ENCODE measurements around the gene RALGPS1.

The RALGPS1 gene

DNA sequence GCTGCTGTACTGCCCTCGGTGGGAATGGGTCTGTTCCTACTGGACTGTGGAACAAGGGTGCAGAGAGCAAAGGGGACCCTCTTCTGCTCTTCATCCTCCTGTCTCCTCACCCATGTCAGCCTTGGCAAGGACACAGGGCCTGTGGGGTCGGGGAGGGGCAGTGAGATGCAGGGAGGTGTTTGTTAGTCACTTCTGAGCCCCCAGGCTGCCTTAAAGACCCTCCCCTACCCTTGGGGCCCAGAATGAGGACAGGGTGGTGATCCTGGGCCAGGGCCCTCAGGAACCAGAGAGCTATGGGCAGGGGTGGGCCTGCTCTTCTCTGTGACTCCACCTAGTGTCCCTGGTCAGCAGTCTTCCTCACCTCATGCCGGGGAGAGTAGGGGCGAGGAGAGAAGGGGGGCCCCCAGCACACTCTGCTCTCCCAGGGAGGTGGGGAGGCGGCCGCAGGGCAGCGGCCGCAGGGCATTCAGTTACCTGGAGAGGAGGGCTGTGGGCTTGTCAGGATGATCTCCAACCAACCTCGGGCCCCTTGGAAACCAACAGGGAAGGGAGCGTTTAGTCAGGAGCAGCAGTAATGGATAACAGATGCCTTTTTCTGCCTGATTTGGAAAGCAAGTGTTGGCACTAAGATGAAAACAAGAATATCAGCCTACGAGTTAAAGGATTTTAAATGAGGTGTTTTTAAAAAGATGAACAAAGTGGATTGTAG lies 288.0 kb downstream of the RALGPS1 start:
- H3K4me3 ChIP-seq: no peak overlapping the region
- no peak overlapping the region for H3K9ac ChIP-seq
- TF ChIP-seq Cebpa-rat (IDR thresholded peaks at IDR 0.05): no peak
- H3K4me2 ChIP-seq: no peak overlapping the region
- no peak overlapping the region for H3K27ac ChIP-seq
- H4K20me1 ChIP-seq: peaks cover 0 to 38% (median 0%) of the 10 kb centered on the region in 11 experiments; a peak in 4 of 22 replicates
- peaks cover 0 to 27% (median 0%) of the 10 kb centered on the region in 11 experiments; a peak in 4 of 22 replicates for H3K27me3 ChIP-seq
- no peaks in the 10 kb centered on the region for H3K36me3 ChIP-seq
- no peaks in the 10 kb centered on the region for H3K9me3 ChIP-seq (replicated peaks in 1 of 11)
- H3K4me1 ChIP-seq: peaks cover 0 to 15% (median 5%) of the 10 kb centered on the region in 10 experiments; a peak in 5 of 20 replicates

DNA sequence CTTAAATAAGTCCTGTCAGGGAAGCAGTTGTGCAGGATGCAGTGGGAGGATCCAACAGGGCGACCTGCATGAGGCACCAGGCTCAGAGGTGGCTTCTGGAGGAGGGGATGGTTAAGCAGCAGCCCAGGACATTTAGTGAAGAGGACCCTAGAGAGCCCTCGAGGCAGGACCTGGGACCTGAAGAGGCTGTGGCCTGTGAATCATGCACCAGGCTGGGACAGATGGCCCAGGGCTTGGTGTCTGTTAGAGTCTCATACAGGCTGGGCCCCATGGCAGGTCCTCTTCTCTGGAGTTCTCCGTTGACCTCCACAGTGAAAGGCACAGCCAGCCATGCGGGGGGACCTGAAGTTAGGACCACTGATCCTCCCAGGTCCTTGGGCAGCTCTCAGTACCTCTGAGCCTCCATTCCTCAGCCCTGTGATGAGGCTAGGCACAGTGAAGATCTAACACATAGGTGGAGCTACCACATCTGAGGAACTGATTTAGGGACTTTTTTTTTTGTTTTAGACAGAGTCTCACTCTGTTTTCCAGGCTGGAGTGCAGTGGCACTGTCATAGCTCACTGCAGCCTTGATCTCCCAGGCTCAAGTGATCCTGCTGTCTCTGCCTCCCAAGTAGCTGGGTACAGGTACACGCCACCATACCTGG lies 289.2 kb downstream of the RALGPS1 start:
- H3K9ac ChIP-seq: no peak overlapping the region
- peaks cover 0 to 30% (median 0%) of the 10 kb centered on the region in 11 experiments; a peak in 4 of 22 replicates for H4K20me1 ChIP-seq
- H3K4me3 ChIP-seq: no peak overlapping the region
- peaks cover 0 to 3% (median under 1%) of the 10 kb centered on the region in 10 experiments; a peak in 4 of 20 replicates for H3K4me1 ChIP-seq
- no peak overlapping the region for H3K27ac ChIP-seq
- no peaks in the 10 kb centered on the region for H3K36me3 ChIP-seq
- H3K4me2 ChIP-seq: no peak overlapping the region
- TF ChIP-seq Cebpa-rat (IDR thresholded peaks at IDR 0.05): no peak
- H3K9me3 ChIP-seq (replicated peaks in 1 of 11): no peaks in the 10 kb centered on the region
- peaks cover 0 to 15% (median 0%) of the 10 kb centered on the region in 11 experiments; a peak in 4 of 22 replicates for H3K27me3 ChIP-seq

DNA sequence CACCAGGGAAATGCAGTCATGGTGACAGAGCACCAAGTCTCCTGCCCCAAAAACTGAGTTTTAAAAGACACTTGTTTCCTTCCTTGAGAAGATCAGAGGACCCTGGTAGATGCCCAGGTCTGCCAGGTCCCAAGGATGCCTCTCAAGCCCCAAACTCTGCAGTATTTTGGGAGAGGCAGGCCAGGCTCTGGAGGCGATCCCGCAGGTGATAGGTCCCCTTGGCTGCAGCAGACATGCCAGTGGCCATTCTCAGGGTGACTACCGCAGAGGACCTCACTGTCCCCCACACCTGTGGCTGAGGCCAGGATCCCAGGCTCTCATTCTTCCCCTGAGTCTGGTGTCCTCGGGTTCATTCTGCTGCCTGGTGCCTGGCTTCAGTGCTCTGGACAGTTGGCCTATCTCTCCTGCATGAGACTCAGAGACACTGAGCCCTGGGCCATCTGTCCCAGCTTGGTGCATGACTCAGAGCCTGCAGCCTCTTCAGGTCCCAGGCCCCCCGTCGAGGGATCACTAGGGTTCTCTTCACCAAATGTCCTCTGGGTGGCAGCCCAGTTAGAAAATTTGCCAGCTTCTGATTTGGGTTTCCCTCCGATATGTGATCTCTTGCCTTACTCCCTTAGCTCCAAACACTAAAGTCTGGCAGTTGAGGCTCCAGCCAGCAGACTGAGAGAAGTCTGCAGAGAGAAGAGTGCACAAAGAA lies 290.3 kb downstream of the RALGPS1 start:
- peaks cover 0 to 6% (median 1%) of the 10 kb centered on the region in 10 experiments; a peak in 14 of 20 replicates for H3K4me1 ChIP-seq
- H3K9me3 ChIP-seq (replicated peaks in 1 of 11): no peaks in the 10 kb centered on the region
- H3K4me3 ChIP-seq: no peak overlapping the region
- H3K36me3 ChIP-seq: no peaks in the 10 kb centered on the region
- peaks cover 0 to 14% (median 0%) of the 10 kb centered on the region in 11 experiments; a peak in 4 of 22 replicates for H3K27me3 ChIP-seq
- H3K9ac ChIP-seq: no peak overlapping the region
- H3K4me2 ChIP-seq: no peak overlapping the region
- TF ChIP-seq Cebpa-rat (IDR thresholded peaks at IDR 0.05): no peak
- H4K20me1 ChIP-seq: peaks cover 0 to 26% (median 0%) of the 10 kb centered on the region in 11 experiments; a peak in 3 of 22 replicates
- no peak overlapping the region for H3K27ac ChIP-seq

DNA sequence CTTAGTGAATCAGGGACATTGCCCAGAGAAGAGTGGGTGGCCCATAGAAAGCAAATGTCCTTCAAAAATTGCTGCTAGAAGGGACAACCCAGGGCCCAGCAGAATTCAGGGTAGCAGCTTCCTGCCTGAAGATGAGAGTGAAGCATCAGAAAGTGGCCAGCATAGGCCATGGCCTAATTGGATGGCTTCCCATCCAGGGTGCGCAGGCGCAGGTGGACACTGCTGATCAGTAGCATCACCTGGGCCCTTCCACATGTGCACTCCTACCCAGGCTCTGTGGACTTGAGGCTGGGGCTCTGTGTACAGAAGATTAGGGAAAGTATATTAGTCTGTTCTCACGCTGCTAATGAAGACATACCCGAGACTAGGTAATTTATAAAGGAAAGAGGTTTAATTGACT lies 291.4 kb downstream of the RALGPS1 start:
- Histone ChIP-seq H3K4me3 (no peak overlapping the region), H3K9me3 (replicated peaks in 1 of 11) (no peaks in the 10 kb centered on the region), H3K36me3 (no peaks in the 10 kb centered on the region), H3K27ac (no peak overlapping the region), H3K4me1 (peaks cover 4 to 14% (median 11%) of the 10 kb centered on the region in 10 experiments; a peak in 19 of 20 replicates), H3K27me3 (peaks cover 0 to 11% (median 0%) of the 10 kb centered on the region in 11 experiments; a peak in 5 of 22 replicates), H3K9ac (no peak overlapping the region), H3K4me2 (no peak overlapping the region), H4K20me1 (peaks cover 0 to 30% (median under 1%) of the 10 kb centered on the region in 11 experiments; a peak in 6 of 22 replicates)
- TF ChIP-seq Cebpa-rat (IDR thresholded peaks at IDR 0.05): no peak

DNA sequence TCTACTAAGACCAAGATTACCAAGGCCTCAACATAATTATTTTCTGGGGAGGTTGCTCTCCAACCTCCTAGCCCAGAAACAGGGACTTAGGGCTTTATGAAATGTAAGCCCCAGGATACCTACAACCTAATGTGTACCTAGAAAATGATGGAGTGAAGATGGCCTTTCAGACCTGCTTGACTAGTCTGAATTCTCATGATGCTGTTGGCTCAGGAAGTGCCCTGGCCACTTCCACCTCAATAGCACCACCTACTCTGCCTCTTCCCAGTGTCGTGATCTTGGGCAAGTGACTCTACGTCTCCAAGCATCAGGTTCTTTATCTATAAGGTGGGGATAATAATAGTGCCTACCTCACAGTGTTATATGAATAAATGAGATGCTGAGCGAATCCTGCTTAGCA lies 292.1 kb downstream of the RALGPS1 start:
- Histone ChIP-seq H3K27ac (no peak overlapping the region), H3K36me3 (no peaks in the 10 kb centered on the region), H3K9me3 (replicated peaks in 1 of 11) (no peaks in the 10 kb centered on the region), H4K20me1 (peaks cover 0 to 30% (median 8%) of the 10 kb centered on the region in 11 experiments; a peak in 14 of 22 replicates), H3K4me2 (no peak overlapping the region), H3K9ac (no peak overlapping the region), H3K4me3 (no peak overlapping the region), H3K27me3 (peaks cover 0 to 14% (median 0%) of the 10 kb centered on the region in 11 experiments; a peak in 6 of 22 replicates), H3K4me1 (peaks cover 10 to 21% (median 18%) of the 10 kb centered on the region in 10 experiments)
- TF ChIP-seq Cebpa-rat (IDR thresholded peaks at IDR 0.05): no peak

DNA sequence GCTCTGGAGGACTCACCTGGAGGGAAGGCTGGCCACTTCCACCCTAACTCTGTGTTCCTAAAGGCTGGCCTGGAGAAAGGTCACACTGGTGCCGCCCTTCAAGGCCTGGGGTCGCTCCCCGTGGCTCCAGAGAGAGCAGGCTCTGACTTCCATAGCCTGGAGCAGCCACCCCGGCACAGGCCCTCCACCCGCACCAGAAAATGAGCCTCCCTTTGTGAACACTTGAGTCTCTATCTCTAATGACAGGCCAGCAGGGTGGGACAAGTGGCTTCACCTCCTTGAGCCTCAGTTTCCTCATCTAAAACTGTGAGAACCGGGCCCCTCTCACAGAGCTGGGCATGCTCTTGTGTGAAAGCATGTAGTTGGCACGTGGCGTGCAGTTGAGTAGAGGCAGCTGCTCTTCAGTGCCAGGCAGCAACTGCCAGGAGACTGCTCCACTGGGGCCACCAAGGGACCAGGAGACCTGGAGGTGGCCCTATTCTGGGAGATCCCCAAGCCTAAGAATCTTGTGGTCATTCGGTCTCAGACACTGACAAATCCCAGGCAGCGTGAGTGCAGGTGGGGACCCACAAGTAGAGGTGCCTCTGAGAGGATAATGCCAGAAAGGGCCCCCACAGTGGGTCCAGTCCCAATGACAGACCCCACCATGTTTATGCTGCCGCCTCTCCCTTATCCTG lies 293.3 kb downstream of the RALGPS1 start:
- H3K27me3 ChIP-seq: peaks cover 0 to 26% (median 0%) of the 10 kb centered on the region in 11 experiments; a peak in 6 of 22 replicates
- H3K4me2 ChIP-seq: no peak overlapping the region
- no peak for TF ChIP-seq Cebpa-rat (IDR thresholded peaks at IDR 0.05)
- H3K36me3 ChIP-seq: no peaks in the 10 kb centered on the region
- H3K27ac ChIP-seq: no peak overlapping the region
- H3K9me3 ChIP-seq (replicated peaks in 1 of 11): no peaks in the 10 kb centered on the region
- peaks cover 22 to 33% (median 30%) of the 10 kb centered on the region in 10 experiments for H3K4me1 ChIP-seq
- H4K20me1 ChIP-seq: peaks cover 0 to 33% (median 16%) of the 10 kb centered on the region in 11 experiments; a peak in 14 of 22 replicates
- H3K9ac ChIP-seq: no peak overlapping the region
- H3K4me3 ChIP-seq: no peak overlapping the region

DNA sequence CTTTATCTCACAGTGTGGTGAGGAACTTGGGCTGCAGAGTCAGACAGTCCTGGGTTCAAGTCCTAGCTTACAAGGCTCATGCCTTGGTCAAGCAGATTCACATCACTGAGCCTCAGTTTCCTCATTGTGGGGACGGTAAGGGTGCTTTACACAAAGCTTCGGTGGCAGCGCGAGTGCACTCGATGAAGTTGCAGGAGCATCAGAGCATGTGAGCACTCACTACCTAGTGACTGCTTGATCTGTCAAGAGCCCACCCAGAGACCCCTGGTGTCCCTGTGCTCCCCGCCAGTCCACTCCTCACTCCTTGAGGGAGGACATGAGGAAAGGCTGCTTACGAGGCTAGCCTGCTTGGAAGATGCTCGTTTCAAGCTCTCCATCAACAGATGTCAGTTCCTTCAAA lies 293.8 kb downstream of the RALGPS1 start:
- Histone ChIP-seq H3K27ac (no peak overlapping the region), H4K20me1 (peaks cover 0 to 33% (median 18%) of the 10 kb centered on the region in 11 experiments; a peak in 14 of 22 replicates), H3K4me3 (no peak overlapping the region), H3K27me3 (peaks cover 0 to 31% (median 0%) of the 10 kb centered on the region in 11 experiments; a peak in 6 of 22 replicates), H3K9me3 (replicated peaks in 1 of 11) (no peaks in the 10 kb centered on the region), H3K4me2 (no peak overlapping the region), H3K9ac (no peak overlapping the region), H3K36me3 (no peaks in the 10 kb centered on the region), H3K4me1 (peaks cover 23 to 39% (median 35%) of the 10 kb centered on the region in 10 experiments)
- no peak for TF ChIP-seq Cebpa-rat (IDR thresholded peaks at IDR 0.05)

DNA sequence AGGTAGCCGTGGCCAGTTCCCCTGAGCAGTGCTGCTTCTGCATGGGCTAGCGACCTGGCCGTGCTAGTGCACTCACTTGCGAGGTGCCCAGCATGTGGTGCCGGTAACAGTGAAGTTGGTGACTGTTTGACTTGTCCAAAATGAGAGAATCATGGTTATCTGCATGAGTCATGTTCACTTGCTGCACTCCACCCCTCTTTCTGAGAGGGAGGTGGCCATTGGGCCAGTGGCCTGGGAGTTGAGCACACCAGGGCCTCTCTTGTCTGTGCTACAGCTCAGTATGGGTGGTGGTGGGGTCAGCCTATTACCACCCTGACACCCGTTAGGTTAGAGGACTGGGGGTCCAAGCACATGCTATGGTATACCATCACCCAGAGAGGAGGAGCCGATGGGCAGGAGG lies 294.6 kb downstream of the RALGPS1 start:
- Histone ChIP-seq H3K4me1 (peaks cover 23 to 47% (median 43%) of the 10 kb centered on the region in 10 experiments), H3K27me3 (peaks cover 0 to 32% (median 0%) of the 10 kb centered on the region in 11 experiments; a peak in 6 of 22 replicates), H3K4me2 (peak overlapping the region in 3 of 11 experiments; percentile 0 to 94 (median 9); a peak in 4 of 22 replicates), H4K20me1 (peaks cover 0 to 33% (median 18%) of the 10 kb centered on the region in 11 experiments; a peak in 14 of 22 replicates), H3K9me3 (replicated peaks in 1 of 11) (no peaks in the 10 kb centered on the region), H3K36me3 (no peaks in the 10 kb centered on the region), H3K27ac (no peak overlapping the region), H3K9ac (no peak overlapping the region), H3K4me3 (no peak overlapping the region)
- TF ChIP-seq Cebpa-rat (IDR thresholded peaks at IDR 0.05): no peak
